Fibroblast of skin of right quadriceps (primary cell): Measurements from ENCODE around the gene OR6C65.

ENCODE experiments used
- DNase-seq: peaks from one replicate; pipeline ENCODE4 v3.0.0-alpha.2; 2013

Gene OR6C65

GRCh38 chr12:55448825-55449224, 48.5 kb downstream of the OR6C65 start:
- DNase-seq = no peak
